HG02943 (cell line): ENCODE measurements around the gene ARAP1.

Experiments
- ATAC-seq: cut with Tn5 transposase; IDR thresholded peaks from one replicate; pipeline ENCODE4 v1.9.1; 2021; ENCODE audit warnings: mild to moderate bottlenecking, low read depth, moderate library complexity; ENCODE audit not compliant: unreplicated experiment

Gene ARAP1

GRCh38 chr11:72671152-72672099 lies 80.8 kb downstream of the ARAP1 start:
- no peak for ATAC-seq

- no peak for ATAC-seq
Measured at GRCh38 chr11:72670041-72670440, 82.2 kb downstream of the ARAP1 start.

GRCh38 chr11:72669527-72669926 lies 82.7 kb downstream of the ARAP1 start:
- ATAC-seq, result no peak

- ATAC-seq, result peak; percentile 62
Measured at GRCh38 chr11:72668629-72669347, 83.4 kb downstream of the ARAP1 start.

GRCh38 chr11:72665911-72666472 lies 86.2 kb downstream of the ARAP1 start:
- ATAC-seq, result no peak

GRCh38 chr11:72662036-72662435 lies 90.2 kb downstream of the ARAP1 start:
- ATAC-seq, result no peak

GRCh38 chr11:72661486-72661885 lies 90.7 kb downstream of the ARAP1 start:
- ATAC-seq, result no peak

GRCh38 chr11:72658989-72659640 lies 93.1 kb downstream of the ARAP1 start:
- ATAC-seq, result no peak

GRCh38 chr11:72657411-72658100 lies 94.7 kb downstream of the ARAP1 start:
- no peak for ATAC-seq

GRCh38 chr11:72655896-72656464 lies 96.2 kb downstream of the ARAP1 start:
- no peak for ATAC-seq

GRCh38 chr11:72655014-72655413 lies 97.2 kb downstream of the ARAP1 start:
- ATAC-seq, result no peak

- ATAC-seq, result no peak
Measured at GRCh38 chr11:72653649-72654048, 98.6 kb downstream of the ARAP1 start.

GRCh38 chr11:72652873-72653630 lies 99.2 kb downstream of the ARAP1 start:
- ATAC-seq, result no peak

GRCh38 chr11:72652133-72652532 lies 100.1 kb downstream of the ARAP1 start:
- ATAC-seq, result no peak

GRCh38 chr11:72649215-72649976 lies 102.8 kb downstream of the ARAP1 start:
- ATAC-seq, result no peak

- no peak for ATAC-seq
Measured at GRCh38 chr11:72648384-72649136, 103.6 kb downstream of the ARAP1 start.

GRCh38 chr11:72647882-72648281 lies 104.3 kb downstream of the ARAP1 start:
- no peak for ATAC-seq

GRCh38 chr11:72646472-72646871 lies 105.7 kb downstream of the ARAP1 start:
- no peak for ATAC-seq
